GM10248 (cell line): ENCODE data around the gene DOCK7.

Experiments used
- CTCF ChIA-PET: fragments of 300-600 bp; sonication (Branson Sonifier 250); formaldehyde crosslinking; extraction: SDS; loops from one replicate; lab custom pipeline; 2021; ENCODE audit warnings: antibody characterized with exemption; lab: Yijun Ruan, JAX
- POLR2A ChIA-PET: fragments of 350-650 bp; sonication (Branson Sonifier 250); formaldehyde crosslinking; extraction: SDS; loops from one replicate; lab custom pipeline; 2020; ENCODE audit warnings: antibody characterized with exemption; lab: Yijun Ruan, JAX
- DNase-seq: peaks from one replicate; pipeline ENCODE4 v3.0.0; 2012; ENCODE audit errors: extremely low spot score
- TF ChIP-seq, protein P1 (sequence below): IDR thresholded peaks from 2 replicates; pipeline ENCODE4 v1.5.1; 2012; ENCODE audit warnings: mild to moderate bottlenecking, low read depth; ENCODE audit errors: extremely low read depth, missing control alignments, control extremely low read depth

Gene DOCK7

DNA sequence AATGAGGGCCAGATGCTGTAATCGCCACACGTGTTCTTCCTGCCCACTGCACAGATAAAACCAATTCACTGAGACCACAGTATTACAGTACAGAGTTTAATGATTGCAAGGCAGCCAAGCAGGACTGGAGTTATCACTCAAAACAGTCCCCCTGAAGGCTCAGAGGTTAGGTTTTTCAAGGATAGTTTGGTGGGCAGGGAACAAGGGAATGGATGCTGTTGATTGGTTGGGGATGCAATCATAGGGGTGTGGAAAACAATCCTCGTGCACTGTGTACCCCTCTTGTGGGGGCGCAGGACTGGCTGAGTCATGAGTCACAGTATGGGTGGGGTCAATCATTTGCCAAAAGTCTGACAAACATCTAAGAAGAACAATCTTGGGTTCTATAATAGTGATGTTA, 263.8 kb downstream of the DOCK7 start:
- CTCF ChIA-PET = interaction anchor here (1.2 kb wide), 1 partner anchor 10 kb away, joined by 3 read pairs; no protein-coding TSS in a partner anchor
- TF ChIP-seq, protein P1, sequence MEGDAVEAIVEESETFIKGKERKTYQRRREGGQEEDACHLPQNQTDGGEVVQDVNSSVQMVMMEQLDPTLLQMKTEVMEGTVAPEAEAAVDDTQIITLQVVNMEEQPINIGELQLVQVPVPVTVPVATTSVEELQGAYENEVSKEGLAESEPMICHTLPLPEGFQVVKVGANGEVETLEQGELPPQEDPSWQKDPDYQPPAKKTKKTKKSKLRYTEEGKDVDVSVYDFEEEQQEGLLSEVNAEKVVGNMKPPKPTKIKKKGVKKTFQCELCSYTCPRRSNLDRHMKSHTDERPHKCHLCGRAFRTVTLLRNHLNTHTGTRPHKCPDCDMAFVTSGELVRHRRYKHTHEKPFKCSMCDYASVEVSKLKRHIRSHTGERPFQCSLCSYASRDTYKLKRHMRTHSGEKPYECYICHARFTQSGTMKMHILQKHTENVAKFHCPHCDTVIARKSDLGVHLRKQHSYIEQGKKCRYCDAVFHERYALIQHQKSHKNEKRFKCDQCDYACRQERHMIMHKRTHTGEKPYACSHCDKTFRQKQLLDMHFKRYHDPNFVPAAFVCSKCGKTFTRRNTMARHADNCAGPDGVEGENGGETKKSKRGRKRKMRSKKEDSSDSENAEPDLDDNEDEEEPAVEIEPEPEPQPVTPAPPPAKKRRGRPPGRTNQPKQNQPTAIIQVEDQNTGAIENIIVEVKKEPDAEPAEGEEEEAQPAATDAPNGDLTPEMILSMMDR = no peak
- POLR2A ChIA-PET = no interaction called here

DNA sequence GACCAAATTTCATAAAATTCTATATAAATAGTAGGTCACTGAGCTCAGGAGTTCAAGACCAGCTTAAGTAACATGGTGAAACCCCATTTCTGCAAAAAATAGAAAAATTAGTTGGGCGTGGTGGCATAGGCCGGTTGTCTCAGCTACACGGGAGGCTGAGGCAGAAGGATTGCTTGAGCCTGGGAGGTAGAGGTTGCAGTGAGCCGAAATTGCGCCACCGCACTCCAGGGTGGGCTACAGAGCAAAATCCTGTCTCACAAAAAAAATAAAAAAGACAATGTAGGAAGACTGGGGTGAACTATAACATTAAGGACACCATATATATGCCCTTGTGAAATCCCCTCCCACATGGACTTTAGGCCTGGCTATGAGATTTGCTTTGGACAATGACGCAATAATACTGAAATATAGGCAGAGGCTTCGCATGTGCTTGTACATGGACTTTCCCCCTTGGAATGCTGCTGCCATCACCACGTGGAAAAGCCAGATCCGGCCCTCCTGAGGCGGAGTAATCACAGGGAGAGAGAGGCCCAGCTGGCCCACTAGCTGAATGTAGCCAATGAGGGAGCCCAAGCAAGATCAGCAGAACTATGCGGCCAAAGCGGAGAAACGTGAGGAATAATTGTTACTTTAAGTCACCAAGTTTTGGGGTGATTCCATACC, 264.5 kb downstream of the DOCK7 start:
- TF ChIP-seq, protein P1 = no peak
- CTCF ChIA-PET = interaction anchor here (1.2 kb wide), 1 partner anchor 11 kb away, joined by 3 read pairs; no protein-coding TSS in a partner anchor
- POLR2A ChIA-PET = no interaction called here
- DNase-seq = no peak

More for the DNA sequence above, 263.8 kb downstream of the DOCK7 start:
- no peak for DNase-seq

DNA sequence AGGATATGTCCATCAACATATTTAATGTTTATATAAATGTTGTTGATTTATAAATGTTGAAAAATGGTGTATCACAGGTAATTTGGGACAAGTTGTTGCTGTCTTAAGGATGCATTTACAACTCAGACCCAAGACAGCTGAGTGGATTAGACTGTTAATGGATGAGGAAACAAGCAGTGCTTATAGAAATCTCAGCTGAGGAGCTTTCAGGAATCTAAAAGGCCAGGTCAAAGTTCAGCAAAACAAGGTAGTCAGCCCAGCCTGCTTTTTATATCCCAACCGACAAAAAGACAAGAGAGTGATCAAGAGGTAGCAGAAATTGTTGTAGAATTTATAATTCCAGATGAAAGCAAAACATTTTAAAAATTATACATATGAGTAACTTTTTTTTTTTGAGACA, 268.0 kb downstream of the DOCK7 start:
- TF ChIP-seq, protein P1 = no peak
- ChIA-PET CTCF (interaction anchor here (1.6 kb wide), 1 partner anchor 15 kb away, joined by 4 read pairs; no protein-coding TSS in a partner anchor), POLR2A (no interaction called here)
- no peak for DNase-seq

DNA sequence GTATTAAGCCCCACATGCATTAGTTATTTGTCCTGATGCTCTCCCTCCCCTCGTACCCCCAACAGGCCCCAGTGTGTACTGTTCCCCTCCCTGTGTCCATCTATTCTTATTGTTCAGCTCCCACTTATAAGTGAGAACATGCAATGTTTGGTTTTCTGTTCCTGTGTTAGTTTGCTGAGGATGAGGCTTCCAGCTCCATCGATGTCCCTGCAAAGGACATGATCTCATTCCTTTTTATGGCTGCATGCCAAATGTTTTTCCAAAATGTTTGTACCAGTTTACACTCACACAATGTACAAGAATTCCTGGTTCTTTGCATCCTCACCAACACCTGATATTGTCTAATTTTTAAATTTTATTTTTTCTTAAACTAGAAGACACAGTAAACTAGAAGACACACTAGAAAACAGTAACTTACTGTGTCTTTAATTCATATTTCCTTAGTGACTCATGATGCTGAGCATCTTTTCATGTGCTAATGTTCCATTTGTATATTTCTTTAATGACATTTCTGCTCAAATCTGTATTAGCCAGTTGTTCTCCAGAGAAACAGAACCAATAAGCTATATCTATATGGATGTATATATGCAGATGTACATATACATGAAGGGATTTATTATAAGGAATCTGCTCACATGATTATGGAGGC, 270.7 kb downstream of the DOCK7 start:
- TF ChIP-seq, protein P1 = no peak
- DNase-seq = no peak
- CTCF ChIA-PET = interaction anchor here (1.0 to 2.0 kb wide), 5 partner anchors 14 to 428 kb away, joined by 3 to 6 read pairs (median 3); no protein-coding TSS in a partner anchor
- POLR2A ChIA-PET = no interaction called here

DNA sequence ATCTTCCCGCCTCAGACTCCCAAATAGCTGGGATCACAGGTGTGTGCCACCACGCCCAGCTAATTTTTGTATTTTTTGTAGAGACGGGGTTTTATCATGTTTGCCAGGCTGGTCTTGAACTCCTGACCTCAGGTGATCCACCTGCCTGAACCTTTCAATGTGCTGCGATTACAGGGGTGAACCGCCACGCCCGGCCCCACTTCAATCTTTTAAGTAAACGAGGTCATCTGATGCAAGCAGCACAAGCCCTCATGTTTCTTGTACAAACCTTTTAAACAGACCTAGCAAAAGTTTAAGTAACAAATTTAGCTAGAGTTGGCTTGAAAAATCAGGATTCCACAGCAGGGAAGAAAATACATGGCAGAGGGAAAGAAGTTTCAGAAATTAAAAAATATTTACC, 272.5 kb downstream of the DOCK7 start:
- TF ChIP-seq, protein P1 = no peak
- CTCF ChIA-PET = interaction anchor here (1.2 to 2.2 kb wide), 4 partner anchors 9 to 240 kb away, joined by 4 to 9 read pairs (median 5); no protein-coding TSS in a partner anchor
- DNase-seq = no peak
- POLR2A ChIA-PET = no interaction called here

DNA sequence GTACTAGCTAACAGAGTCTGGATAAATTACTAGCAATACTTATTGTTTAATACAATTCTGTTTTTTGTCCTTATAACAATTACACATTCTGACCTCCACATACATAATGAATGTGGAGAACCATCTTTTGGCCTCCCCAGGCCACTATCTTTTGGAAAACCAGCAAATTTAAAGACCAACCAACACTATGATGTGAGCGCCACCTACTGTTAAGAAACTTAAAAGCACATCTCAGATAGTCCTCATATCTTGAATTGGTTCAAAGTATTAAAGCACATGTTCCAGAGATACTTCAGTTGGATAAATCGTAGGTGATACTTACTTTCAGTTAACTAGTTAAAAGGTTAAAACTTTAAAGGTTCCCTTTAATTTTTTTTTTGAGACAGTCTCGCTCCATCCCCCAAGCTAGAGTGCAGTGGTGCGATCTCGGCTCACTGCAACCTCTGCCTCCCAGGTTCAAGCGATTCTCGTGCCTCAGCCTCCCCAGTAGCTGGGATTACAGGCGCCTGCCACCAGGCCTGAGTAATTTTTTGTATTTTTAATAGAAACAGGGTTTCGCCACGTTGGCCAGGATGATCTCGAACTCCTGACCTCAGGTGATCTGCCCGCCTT, 280.7 kb downstream of the DOCK7 start:
- peak; percentile 49 for DNase-seq
- TF ChIP-seq, protein P1 = peak; percentile 75
- CTCF ChIA-PET = interaction anchor here (0.9 to 8.4 kb wide), 12 partner anchors 8 to 338 kb away, joined by 3 to 74 read pairs (median 6); no protein-coding TSS in a partner anchor
- POLR2A ChIA-PET = no interaction called here
